ENCODE measurements around the gene TMC1.

GRCh38 chr9:72786948-72787347, 265.5 kb downstream of the TMC1 start:
- no peak for TF ChIP-seq ZNF274 (IDR thresholded peaks at IDR 0.05; ENCODE audit: low read depth, low read length)
- no peak for TF ChIP-seq YY1 (IDR thresholded peaks at IDR 0.05; ENCODE audit: insufficient read depth, insufficient read length)
